Gastrocnemius medialis (tissue), 4 donors: ENCODE data around the gene KPNA4.

Experiments used
- POLR2A ChIP-seq, 2 donors: fragments of 450-650 bp; IDR thresholded peaks; one replicate each; pipeline ENCODE4 v1.6.1; 2017; ENCODE audit warnings: antibody characterized with exemption in 2 of 2, mild to moderate bottlenecking in 2 of 2, moderate library complexity in 2 of 2
- TF ChIP-seq, protein P1 (sequence below), 5 experiments: fragments of 450-650 bp in 3 of 5; fragments of 200-600 bp in 2 of 5; sonication (generic) in 2 of 5; IDR thresholded peaks in 4 of 5; conservative IDR thresholded peaks in 1 of 5; 1 replicate in 4 of 5; 2 replicates in 1 of 5; pipeline ENCODE4 v1.5.1; 2016 to 2019; ENCODE audit warnings: antibody characterized with exemption in 5 of 5, mild to moderate bottlenecking in 3 of 5, moderate library complexity in 3 of 5

DNA sequence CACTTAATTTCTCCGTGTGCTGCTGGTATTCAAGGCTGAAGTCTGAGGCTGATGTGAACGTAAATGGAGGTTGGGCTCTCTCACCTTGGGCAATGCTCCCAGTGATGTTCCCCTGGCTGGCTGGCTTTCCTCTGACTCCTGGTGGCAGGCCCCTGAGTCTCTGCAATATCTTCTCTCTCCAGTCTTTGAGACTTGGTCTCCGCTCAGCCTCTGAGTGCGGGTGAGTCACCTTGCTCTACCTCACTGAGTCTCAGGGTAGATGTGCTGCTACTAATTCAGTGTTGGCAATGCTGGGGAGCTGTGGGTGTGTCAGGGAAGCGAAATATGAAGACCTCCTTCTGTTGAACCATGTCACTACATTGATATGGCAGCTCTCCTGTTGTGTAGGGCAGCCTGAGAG, 84.4 kb downstream of the KPNA4 start:
- TF ChIP-seq, protein P1, sequence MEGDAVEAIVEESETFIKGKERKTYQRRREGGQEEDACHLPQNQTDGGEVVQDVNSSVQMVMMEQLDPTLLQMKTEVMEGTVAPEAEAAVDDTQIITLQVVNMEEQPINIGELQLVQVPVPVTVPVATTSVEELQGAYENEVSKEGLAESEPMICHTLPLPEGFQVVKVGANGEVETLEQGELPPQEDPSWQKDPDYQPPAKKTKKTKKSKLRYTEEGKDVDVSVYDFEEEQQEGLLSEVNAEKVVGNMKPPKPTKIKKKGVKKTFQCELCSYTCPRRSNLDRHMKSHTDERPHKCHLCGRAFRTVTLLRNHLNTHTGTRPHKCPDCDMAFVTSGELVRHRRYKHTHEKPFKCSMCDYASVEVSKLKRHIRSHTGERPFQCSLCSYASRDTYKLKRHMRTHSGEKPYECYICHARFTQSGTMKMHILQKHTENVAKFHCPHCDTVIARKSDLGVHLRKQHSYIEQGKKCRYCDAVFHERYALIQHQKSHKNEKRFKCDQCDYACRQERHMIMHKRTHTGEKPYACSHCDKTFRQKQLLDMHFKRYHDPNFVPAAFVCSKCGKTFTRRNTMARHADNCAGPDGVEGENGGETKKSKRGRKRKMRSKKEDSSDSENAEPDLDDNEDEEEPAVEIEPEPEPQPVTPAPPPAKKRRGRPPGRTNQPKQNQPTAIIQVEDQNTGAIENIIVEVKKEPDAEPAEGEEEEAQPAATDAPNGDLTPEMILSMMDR (IDR thresholded peaks at IDR 0.05 in 4 of 5, conservative IDR thresholded peaks at IDR 0.05 in 1 of 5) = no peak
- no peak for TF ChIP-seq POLR2A (IDR thresholded peaks at IDR 0.05)
